ENCODE results near the gene NLRP12.

GRCh38 chr19:53789708-53790678 is 34.1 kb downstream of the NLRP12 start:
- TF ChIP-seq CTCF (IDR thresholded peaks at IDR 0.05), result no peak
- TF ChIP-seq POLR2A (IDR thresholded peaks at IDR 0.05; ENCODE audit: low read depth), result no peak
- no peak for TF ChIP-seq POLR2AphosphoS5 (IDR thresholded peaks at IDR 0.05)
- TF ChIP-seq EP300 (IDR thresholded peaks at IDR 0.05), result no peak
